Measurements from ENCODE around the gene TMEM229B.

TMEM229B gene

GRCh38 chr14:67492538-67492937, 4.0 kb upstream of the TMEM229B start:
- DNase-seq (ENCODE audit: low spot score in 2 of 2): no peak
- H3K9me3 Mint-ChIP-seq: peaks cover 7% of the 10 kb centered on the region
- no peaks in the 10 kb centered on the region for H3K27me3 Mint-ChIP-seq
- H3K27ac Mint-ChIP-seq (ENCODE audit: low read depth): peak overlapping the region; percentile 75
- H3K4me1 Mint-ChIP-seq: peaks cover 29% of the 10 kb centered on the region
- ATAC-seq (replicated peaks; ENCODE audit: extremely low read depth, poor library complexity, severe bottlenecking): no peak
- no peak overlapping the region for H3K4me3 Mint-ChIP-seq
- H3K36me3 Mint-ChIP-seq (ENCODE audit: insufficient read depth): peaks cover 9% of the 10 kb centered on the region

GRCh38 chr14:67491741-67492507, 3.4 kb upstream of the TMEM229B start:
- ATAC-seq (replicated peaks; ENCODE audit: extremely low read depth, poor library complexity, severe bottlenecking) (no peak), DNase-seq (ENCODE audit: low spot score in 2 of 2) (no peak)
- H3K9me3 Mint-ChIP-seq: peaks cover 7% of the 10 kb centered on the region
- no peak overlapping the region for H3K4me3 Mint-ChIP-seq
- H3K36me3 Mint-ChIP-seq (ENCODE audit: insufficient read depth): peaks cover 11% of the 10 kb centered on the region
- H3K4me1 Mint-ChIP-seq: peaks cover 35% of the 10 kb centered on the region
- H3K27me3 Mint-ChIP-seq: no peaks in the 10 kb centered on the region
- peak overlapping the region; percentile 75 for H3K27ac Mint-ChIP-seq (ENCODE audit: low read depth)

GRCh38 chr14:67491285-67491684, 2.8 kb upstream of the TMEM229B start:
- H3K27me3 Mint-ChIP-seq: no peaks in the 10 kb centered on the region
- no peak overlapping the region for H3K4me3 Mint-ChIP-seq
- no peak for DNase-seq (ENCODE audit: low spot score in 2 of 2)
- H3K9me3 Mint-ChIP-seq: peaks cover 7% of the 10 kb centered on the region
- H3K36me3 Mint-ChIP-seq (ENCODE audit: insufficient read depth): peaks cover 15% of the 10 kb centered on the region
- H3K4me1 Mint-ChIP-seq: peaks cover 40% of the 10 kb centered on the region
- no peak for ATAC-seq (replicated peaks; ENCODE audit: extremely low read depth, poor library complexity, severe bottlenecking)
- H3K27ac Mint-ChIP-seq (ENCODE audit: low read depth): peak overlapping the region; percentile 75

- Mint-ChIP-seq H3K4me3 (no peak overlapping the region), H3K4me1 (peaks cover 49% of the 10 kb centered on the region)
- no peak for ATAC-seq (replicated peaks; ENCODE audit: extremely low read depth, poor library complexity, severe bottlenecking)
Observed at GRCh38 chr14:67490196-67490595, 1.7 kb upstream of the TMEM229B start.

GRCh38 chr14:67487332-67487731, 1.2 kb downstream of the TMEM229B start:
- Mint-ChIP-seq H3K4me3 (peak overlapping the region; percentile 95), H3K4me1 (peaks cover 56% of the 10 kb centered on the region), H3K36me3 (ENCODE audit: insufficient read depth) (peaks cover 32% of the 10 kb centered on the region), H3K27me3 (no peaks in the 10 kb centered on the region), H3K27ac (ENCODE audit: low read depth) (peak overlapping the region; percentile 97), H3K9me3 (no peaks in the 10 kb centered on the region)
- ATAC-seq (replicated peaks; ENCODE audit: extremely low read depth, poor library complexity, severe bottlenecking) (no peak), DNase-seq (ENCODE audit: low spot score in 2 of 2) (no peak)

More at GRCh38 chr14:67490196-67490595, 1.7 kb upstream of the TMEM229B start:
- no peaks in the 10 kb centered on the region for H3K27me3 Mint-ChIP-seq
- peaks cover 21% of the 10 kb centered on the region for H3K36me3 Mint-ChIP-seq (ENCODE audit: insufficient read depth)
- no peak for DNase-seq (ENCODE audit: low spot score in 2 of 2)
- peaks cover 7% of the 10 kb centered on the region for H3K9me3 Mint-ChIP-seq
- peak overlapping the region; percentile 32 for H3K27ac Mint-ChIP-seq (ENCODE audit: low read depth)

GRCh38 chr14:67486890-67487289, 1.6 kb downstream of the TMEM229B start:
- DNase-seq (ENCODE audit: low spot score in 2 of 2): no peak
- no peaks in the 10 kb centered on the region for H3K9me3 Mint-ChIP-seq
- ATAC-seq (replicated peaks; ENCODE audit: extremely low read depth, poor library complexity, severe bottlenecking): no peak
- H3K27me3 Mint-ChIP-seq: no peaks in the 10 kb centered on the region
- H3K36me3 Mint-ChIP-seq (ENCODE audit: insufficient read depth): peaks cover 36% of the 10 kb centered on the region
- H3K27ac Mint-ChIP-seq (ENCODE audit: low read depth): peak overlapping the region; percentile 97
- peak overlapping the region; percentile 95 for H3K4me3 Mint-ChIP-seq
- peaks cover 57% of the 10 kb centered on the region for H3K4me1 Mint-ChIP-seq

GRCh38 chr14:67485501-67486095, 2.9 kb downstream of the TMEM229B start:
- Mint-ChIP-seq H3K36me3 (ENCODE audit: insufficient read depth) (peaks cover 40% of the 10 kb centered on the region), H3K4me3 (no peak overlapping the region)

GRCh38 chr14:67483579-67484285, 4.8 kb downstream of the TMEM229B start:
- Mint-ChIP-seq H3K4me3 (no peak overlapping the region), H3K36me3 (ENCODE audit: insufficient read depth) (peaks cover 39% of the 10 kb centered on the region), H3K27ac (ENCODE audit: low read depth) (peak overlapping the region; percentile 29), H3K9me3 (no peaks in the 10 kb centered on the region), H3K27me3 (no peaks in the 10 kb centered on the region), H3K4me1 (peaks cover 62% of the 10 kb centered on the region)
- ATAC-seq (replicated peaks; ENCODE audit: extremely low read depth, poor library complexity, severe bottlenecking) (no peak), DNase-seq (ENCODE audit: low spot score in 2 of 2) (no peak)

More at GRCh38 chr14:67485501-67486095, 2.9 kb downstream of the TMEM229B start:
- Mint-ChIP-seq H3K27me3 (no peaks in the 10 kb centered on the region), H3K27ac (ENCODE audit: low read depth) (no peak overlapping the region), H3K9me3 (no peaks in the 10 kb centered on the region), H3K4me1 (peaks cover 70% of the 10 kb centered on the region)
- ATAC-seq (replicated peaks; ENCODE audit: extremely low read depth, poor library complexity, severe bottlenecking): no peak
- DNase-seq (ENCODE audit: low spot score in 2 of 2): no peak

GRCh38 chr14:67482231-67483164, 6.0 kb downstream of the TMEM229B start:
- Mint-ChIP-seq H3K36me3 (ENCODE audit: insufficient read depth) (peaks cover 38% of the 10 kb centered on the region), H3K9me3 (no peaks in the 10 kb centered on the region), H3K27ac (ENCODE audit: low read depth) (no peak overlapping the region), H3K4me1 (peaks cover 62% of the 10 kb centered on the region), H3K27me3 (no peaks in the 10 kb centered on the region), H3K4me3 (no peak overlapping the region)
- no peak for ATAC-seq (replicated peaks; ENCODE audit: extremely low read depth, poor library complexity, severe bottlenecking)
- DNase-seq (ENCODE audit: low spot score in 2 of 2): no peak

GRCh38 chr14:67480011-67480410, 8.5 kb downstream of the TMEM229B start:
- Mint-ChIP-seq H3K27me3 (no peaks in the 10 kb centered on the region), H3K4me3 (no peak overlapping the region), H3K9me3 (no peaks in the 10 kb centered on the region), H3K4me1 (peaks cover 53% of the 10 kb centered on the region), H3K36me3 (ENCODE audit: insufficient read depth) (peaks cover 26% of the 10 kb centered on the region), H3K27ac (ENCODE audit: low read depth) (no peak overlapping the region)
- no peak for ATAC-seq (replicated peaks; ENCODE audit: extremely low read depth, poor library complexity, severe bottlenecking)
- DNase-seq (ENCODE audit: low spot score in 2 of 2): no peak

GRCh38 chr14:67478800-67479084, 9.8 kb downstream of the TMEM229B start:
- Mint-ChIP-seq H3K9me3 (no peaks in the 10 kb centered on the region), H3K36me3 (ENCODE audit: insufficient read depth) (peaks cover 29% of the 10 kb centered on the region), H3K4me1 (peaks cover 44% of the 10 kb centered on the region), H3K27me3 (no peaks in the 10 kb centered on the region), H3K4me3 (no peak overlapping the region), H3K27ac (ENCODE audit: low read depth) (peak overlapping the region; percentile 90)
- no peak for ATAC-seq (replicated peaks; ENCODE audit: extremely low read depth, poor library complexity, severe bottlenecking)
- DNase-seq (ENCODE audit: low spot score in 2 of 2): no peak

All from central memory CD8-positive, alpha-beta T cell (primary cell).